ENCODE data around the gene STAT3. TPM values are rescaled to one million over a fixed set of nuclear protein-coding genes. Genes with fewer than 3 reads are reported as not detected.

Gene STAT3
- total RNA-seq: 168 and 187 TPM in 2 replicates

DNA sequence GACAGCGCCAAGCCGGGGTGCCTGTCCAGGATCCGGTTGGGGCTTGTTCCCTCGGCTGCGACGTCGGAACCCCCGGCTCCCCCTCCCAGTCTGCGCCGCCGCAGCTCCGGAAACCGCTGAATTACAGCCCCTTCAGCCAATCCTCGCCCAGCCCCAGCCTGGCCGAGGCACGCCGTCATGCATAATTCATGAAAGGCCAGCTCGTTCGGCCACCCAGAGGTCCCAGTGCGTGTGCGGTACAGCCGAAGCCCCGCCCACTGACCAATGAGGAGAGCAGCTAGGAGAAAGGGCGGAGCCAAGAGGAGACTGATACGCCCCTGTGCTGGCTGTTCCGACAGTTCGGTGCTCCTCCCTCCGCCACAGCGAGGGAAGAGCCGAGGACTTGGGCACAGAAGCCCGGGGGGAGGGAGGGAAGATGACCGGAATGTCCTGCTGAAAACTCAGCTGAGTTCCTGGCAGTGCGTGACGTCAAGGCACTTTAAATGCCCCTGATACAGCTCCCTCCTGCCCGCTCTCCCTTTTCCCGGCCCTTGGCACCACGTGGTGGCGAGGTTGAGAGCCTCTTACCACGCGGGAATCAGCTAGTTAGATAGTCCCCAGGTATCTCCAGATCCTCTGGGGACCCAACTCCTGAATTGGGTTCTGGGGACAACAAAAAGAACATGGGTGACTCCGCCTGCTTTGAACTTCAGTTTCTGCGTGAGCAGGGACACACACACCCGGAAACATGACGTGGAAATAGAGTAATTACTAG, at the start of gene STAT3:
TSS of gene STAT3 (minus strand) at position 62 of the 754 bp plus-strand sequence. CDS start 39,926 bp downstream, outside the sequence.

GRCh38 chr17:42422958-42423712, 34.9 kb upstream of the STAT3 start, which contains the start of gene CAVIN1:
CAVIN1 (minus strand) TSS chr17:42423256; CDS start chr17:42423097, 159 bp downstream.

GRCh38 chr17:42287977-42288802, 100.1 kb downstream of the STAT3 start, which contains the start of gene STAT5A:
STAT5A (plus strand) TSS chr17:42288498; CDS start chr17:42289412, 914 bp downstream.

GRCh38 chr17:42276359-42276608, 112.0 kb downstream of the STAT3 start, which contains the start of gene STAT5B:
STAT5B (minus strand) TSS chr17:42276391; CDS start chr17:42232127, 44,264 bp downstream.

Other genes with a start within 250 kb of the STAT3 start
- gene RAB5C, start 233.5 kb downstream of the STAT3 start, total RNA-seq: 76.3 and 89.0 TPM in 2 replicates
- not detected in 2 replicates for gene KCNH4, start 207.3 kb downstream of the STAT3 start, total RNA-seq
- gene HCRT, start 203.0 kb downstream of the STAT3 start, total RNA-seq: not detected in 2 replicates
- 23.5 and 24.0 TPM in 2 replicates for gene GHDC, start 193.9 kb downstream of the STAT3 start, total RNA-seq
- 25.6 and 26.3 TPM in 2 replicates for gene STAT5B, start 112.1 kb downstream of the STAT3 start, total RNA-seq
- gene STAT5A, start 99.9 kb downstream of the STAT3 start, total RNA-seq: 44.9 and 58.9 TPM in 2 replicates
- 527 and 577 TPM in 2 replicates for gene CAVIN1, start 34.8 kb upstream of the STAT3 start, total RNA-seq
- gene ATP6V0A1, start 70.4 kb upstream of the STAT3 start, total RNA-seq: 12.5 and 28.2 TPM in 2 replicates
- gene NAGLU, start 147.8 kb upstream of the STAT3 start, total RNA-seq: 53.7 and 64.0 TPM in 2 replicates
- 0.10 and 1.6 TPM in 2 replicates for gene HSD17B1, start 164.5 kb upstream of the STAT3 start, total RNA-seq
- 23.0 and 25.2 TPM in 2 replicates for gene COASY, start 173.7 kb upstream of the STAT3 start, total RNA-seq
- gene MLX, start 178.7 kb upstream of the STAT3 start, total RNA-seq: 23.6 and 29.6 TPM in 2 replicates
- gene PSMC3IP, start 189.3 kb upstream of the STAT3 start, total RNA-seq: 0.64 and 0.81 TPM in 2 replicates
- 42.9 and 44.5 TPM in 2 replicates for gene RETREG3, start 220.9 kb upstream of the STAT3 start, total RNA-seq
- gene TUBG1, start 221.2 kb upstream of the STAT3 start, total RNA-seq: 21.8 and 25.5 TPM in 2 replicates